WTC11 (cell line): ENCODE data around the gene PKIG.

Experiments used
- CTCF ChIP-seq: fragments of 200-600 bp; IDR thresholded peaks from 2 replicates; pipeline ENCODE4 v1.8.0; 2022; ENCODE audit warnings: antibody characterized with exemption
- ESRRA ChIP-seq: sonication (generic); formaldehyde crosslinking; IDR thresholded peaks from 2 replicates; pipeline ENCODE4 v1.8.1; 2022; ENCODE audit warnings: mild to moderate bottlenecking, missing genetic modification reagents, borderline replicate concordance
- FOXK1 ChIP-seq: sonication (generic); formaldehyde crosslinking; IDR thresholded peaks from 2 replicates; pipeline ENCODE4 v1.8.0; 2022; ENCODE audit warnings: mild to moderate bottlenecking, moderate library complexity, missing genetic modification reagents
- FOXP1 ChIP-seq: sonication (generic); formaldehyde crosslinking; IDR thresholded peaks from 2 replicates; pipeline ENCODE4 v1.8.0; 2022; ENCODE audit warnings: missing genetic modification reagents, mild to moderate bottlenecking, moderate library complexity, borderline replicate concordance
- HMGXB4 ChIP-seq: sonication (generic); formaldehyde crosslinking; IDR thresholded peaks from 2 replicates; pipeline ENCODE4 v1.8.1; 2023; ENCODE audit warnings: mild to moderate bottlenecking, moderate library complexity, missing genetic modification reagents
- IRF2 ChIP-seq: sonication (generic); formaldehyde crosslinking; IDR thresholded peaks from 2 replicates; pipeline ENCODE4 v1.8.0; 2022; ENCODE audit warnings: low read depth, missing genetic modification reagents, borderline replicate concordance
- MAX ChIP-seq: sonication (generic); formaldehyde crosslinking; IDR thresholded peaks from 2 replicates; pipeline ENCODE4 v1.8.0; 2022; ENCODE audit warnings: mild to moderate bottlenecking, missing genetic modification reagents
- NR1H2 ChIP-seq: sonication (generic); formaldehyde crosslinking; IDR thresholded peaks from 2 replicates; pipeline ENCODE4 v1.9.0; 2021; ENCODE audit warnings: mild to moderate bottlenecking, moderate library complexity, missing genetic modification reagents
- PRRX2 ChIP-seq: fragments of 250-450 bp; sonication (Bioruptor Pico); IDR thresholded peaks from 2 replicates; pipeline ENCODE4 v1.8.0; 2021; ENCODE audit warnings: mild to moderate bottlenecking
- RORB ChIP-seq: fragments of 250-450 bp; sonication (Bioruptor Pico); IDR thresholded peaks from 2 replicates; pipeline ENCODE4 v1.9.0; 2021; ENCODE audit warnings: mild to moderate bottlenecking
- ZBTB21 ChIP-seq: sonication (generic); formaldehyde crosslinking; IDR thresholded peaks from 2 replicates; pipeline ENCODE4 v1.8.1; 2023; ENCODE audit warnings: mild to moderate bottlenecking, missing genetic modification reagents, borderline replicate concordance
- ZNF512 ChIP-seq: sonication (generic); formaldehyde crosslinking; IDR thresholded peaks from 2 replicates; pipeline ENCODE4 v1.8.1; 2022; ENCODE audit warnings: missing genetic modification reagents, borderline replicate concordance
- ZNF671 ChIP-seq: fragments of 250-450 bp; sonication (Bioruptor Pico); IDR thresholded peaks from 2 replicates; pipeline ENCODE4 v1.8.0; 2021; ENCODE audit warnings: mild to moderate bottlenecking

- TF ChIP-seq CTCF (no peak), PRRX2 (no peak), ZBTB21 (CRISPR knock-in tag) (no peak), MAX (no peak), IRF2 (CRISPR knock-in tag) (no peak), NR1H2 (CRISPR knock-in tag) (no peak), HMGXB4 (no peak), RORB (CRISPR knock-in tag) (no peak), ESRRA (CRISPR knock-in tag) (no peak), FOXK1 (CRISPR knock-in tag) (no peak), FOXP1 (CRISPR knock-in tag) (no peak), ZNF512 (no peak), ZNF671 (CRISPR knock-in tag) (no peak)
These were observed 19.4 kb downstream of the PKIG start for GRCh38 chr20:44601801-44602204.
